ENCODE results near the gene WDHD1.
A peak's percentile ranks its signal among the peaks of the same experiment; 100 is the strongest.
"Not testable (repeated sequence)": the region's sequence is repeated elsewhere in the genome, so short reads cannot be mapped to it uniquely, and the experiment has no call there.

Gene WDHD1

DNA sequence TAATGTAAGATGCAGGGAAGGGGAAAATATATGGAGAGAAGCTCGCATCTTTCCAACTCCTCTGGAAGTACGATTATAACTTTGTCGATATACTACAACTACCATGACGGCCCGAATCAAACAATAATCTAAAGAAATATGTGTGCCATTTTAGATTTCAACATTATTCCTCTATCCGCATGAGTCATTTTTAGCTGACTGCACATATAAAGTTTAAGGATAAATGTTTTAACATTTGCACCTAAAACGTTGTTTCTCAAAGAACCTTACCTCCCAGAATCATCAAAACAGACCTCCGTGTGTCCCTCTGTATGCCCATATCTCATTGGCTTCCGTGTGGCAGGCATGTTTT is 482 bp downstream of the WDHD1 start:
- no peak for DNase-seq
- TF ChIP-seq, protein P1, sequence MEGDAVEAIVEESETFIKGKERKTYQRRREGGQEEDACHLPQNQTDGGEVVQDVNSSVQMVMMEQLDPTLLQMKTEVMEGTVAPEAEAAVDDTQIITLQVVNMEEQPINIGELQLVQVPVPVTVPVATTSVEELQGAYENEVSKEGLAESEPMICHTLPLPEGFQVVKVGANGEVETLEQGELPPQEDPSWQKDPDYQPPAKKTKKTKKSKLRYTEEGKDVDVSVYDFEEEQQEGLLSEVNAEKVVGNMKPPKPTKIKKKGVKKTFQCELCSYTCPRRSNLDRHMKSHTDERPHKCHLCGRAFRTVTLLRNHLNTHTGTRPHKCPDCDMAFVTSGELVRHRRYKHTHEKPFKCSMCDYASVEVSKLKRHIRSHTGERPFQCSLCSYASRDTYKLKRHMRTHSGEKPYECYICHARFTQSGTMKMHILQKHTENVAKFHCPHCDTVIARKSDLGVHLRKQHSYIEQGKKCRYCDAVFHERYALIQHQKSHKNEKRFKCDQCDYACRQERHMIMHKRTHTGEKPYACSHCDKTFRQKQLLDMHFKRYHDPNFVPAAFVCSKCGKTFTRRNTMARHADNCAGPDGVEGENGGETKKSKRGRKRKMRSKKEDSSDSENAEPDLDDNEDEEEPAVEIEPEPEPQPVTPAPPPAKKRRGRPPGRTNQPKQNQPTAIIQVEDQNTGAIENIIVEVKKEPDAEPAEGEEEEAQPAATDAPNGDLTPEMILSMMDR (IDR thresholded peaks at IDR 0.05; ENCODE audit: low read depth, low read length) = no peak
- H3K36me3 ChIP-seq = peaks cover 15% of the 10 kb centered on the region
- no peaks in the 10 kb centered on the region for H3K27me3 ChIP-seq (ENCODE audit: insufficient read depth, low read depth, severe bottlenecking)
- H3K27ac ChIP-seq = peak overlapping the region; percentile 96
- no peaks in the 10 kb centered on the region for H3K9me3 ChIP-seq (ENCODE audit: severe bottlenecking)
- peak overlapping the region; percentile 97 for H3K4me3 ChIP-seq (ENCODE audit: low read depth, low read length)

GRCh38 chr14:55025948-55026347 is 951 bp downstream of the WDHD1 start:
- H3K36me3 ChIP-seq = peaks cover 16% of the 10 kb centered on the region
- H3K27me3 ChIP-seq (ENCODE audit: insufficient read depth, low read depth, severe bottlenecking) = no peaks in the 10 kb centered on the region
- DNase-seq = no peak
- TF ChIP-seq, protein P1 (IDR thresholded peaks at IDR 0.05; ENCODE audit: low read depth, low read length) = no peak
- H3K9me3 ChIP-seq (ENCODE audit: severe bottlenecking) = no peaks in the 10 kb centered on the region
- H3K4me3 ChIP-seq (ENCODE audit: low read depth, low read length) = peak overlapping the region; percentile 97
- peak overlapping the region; percentile 96; the same call in 1 of the 2 replicates for H3K27ac ChIP-seq

DNA sequence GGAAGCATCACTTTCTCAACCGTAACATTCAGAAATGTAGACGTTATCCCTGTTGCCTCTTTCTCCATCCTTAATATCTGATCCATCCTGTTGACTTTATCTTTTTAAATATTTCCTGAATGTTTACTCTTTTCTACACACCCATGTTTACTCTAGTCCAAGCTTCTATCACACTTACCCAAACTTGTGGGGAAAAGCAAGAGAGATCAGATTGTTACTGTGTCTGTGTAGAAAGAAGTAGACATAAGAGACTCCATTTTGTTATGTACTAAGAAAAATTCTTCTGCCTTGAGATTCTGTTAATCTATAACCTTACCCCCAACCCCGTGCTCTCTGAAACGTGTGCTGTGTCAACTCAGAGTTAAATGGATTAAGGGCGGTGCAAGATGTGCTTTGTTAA is 2.5 kb downstream of the WDHD1 start:
- H3K27ac ChIP-seq; DNase-seq; H3K27me3 ChIP-seq (ENCODE audit: insufficient read depth, low read depth, severe bottlenecking); H3K4me3 ChIP-seq (ENCODE audit: low read depth, low read length); H3K9me3 ChIP-seq (ENCODE audit: severe bottlenecking): not testable (repeated sequence)
- H3K36me3 ChIP-seq = peaks cover 27% of the 10 kb centered on the region

- H3K36me3 ChIP-seq = peaks cover 29% of the 10 kb centered on the region
- DNase-seq = no peak
- H3K27me3 ChIP-seq (ENCODE audit: insufficient read depth, low read depth, severe bottlenecking) = no peaks in the 10 kb centered on the region
- no peak overlapping the region for H3K27ac ChIP-seq
- no peak overlapping the region for H3K4me3 ChIP-seq (ENCODE audit: low read depth, low read length)
- TF ChIP-seq, protein P1 (IDR thresholded peaks at IDR 0.05; ENCODE audit: low read depth, low read length) = no peak
- no peaks in the 10 kb centered on the region for H3K9me3 ChIP-seq (ENCODE audit: severe bottlenecking)
These were observed 6.8 kb downstream of the WDHD1 start for GRCh38 chr14:55019968-55020554.

- H3K27ac ChIP-seq = no peak overlapping the region
- no peak for DNase-seq
- peaks cover 36% of the 10 kb centered on the region for H3K36me3 ChIP-seq
- TF ChIP-seq, protein P1 (IDR thresholded peaks at IDR 0.05; ENCODE audit: low read depth, low read length) = no peak
- no peaks in the 10 kb centered on the region for H3K9me3 ChIP-seq (ENCODE audit: severe bottlenecking)
- no peaks in the 10 kb centered on the region for H3K27me3 ChIP-seq (ENCODE audit: insufficient read depth, low read depth, severe bottlenecking)
- no peak overlapping the region for H3K4me3 ChIP-seq (ENCODE audit: low read depth, low read length)
These were observed 11.9 kb downstream of the WDHD1 start for GRCh38 chr14:55015006-55015405.

- Histone ChIP-seq H3K36me3 (peaks cover 66% of the 10 kb centered on the region), H3K27ac (no peak overlapping the region), H3K4me3 (ENCODE audit: low read depth, low read length) (no peak overlapping the region), H3K27me3 (ENCODE audit: insufficient read depth, low read depth, severe bottlenecking) (no peaks in the 10 kb centered on the region), H3K9me3 (ENCODE audit: severe bottlenecking) (no peaks in the 10 kb centered on the region)
- no peak for DNase-seq
- TF ChIP-seq, protein P1 (IDR thresholded peaks at IDR 0.05; ENCODE audit: low read depth, low read length) = no peak
These were observed 21.8 kb downstream of the WDHD1 start for GRCh38 chr14:55005071-55005470.

Data from WERI-Rb-1 (cell line).